Measurements from ENCODE around the gene CAPN12.

Gene CAPN12

GRCh38 chr19:38734426-38735256 lies 9.6 kb downstream of the CAPN12 start:
- no peak for DNase-seq (ENCODE audit: low read depth)
- no peak for TF ChIP-seq CTCF (conservative IDR thresholded peaks at IDR 0.05; ENCODE audit: low read depth, low read length)
- H3K4me3 ChIP-seq (ENCODE audit: low read length), result no peak overlapping the region

GRCh38 chr19:38734176-38734425 lies 10.2 kb downstream of the CAPN12 start:
- DNase-seq (ENCODE audit: low read depth), result no peak
- H3K4me3 ChIP-seq (ENCODE audit: low read length), result no peak overlapping the region
- no peak for TF ChIP-seq CTCF (conservative IDR thresholded peaks at IDR 0.05; ENCODE audit: low read depth, low read length)

GRCh38 chr19:38733493-38734175 lies 10.6 kb downstream of the CAPN12 start:
- no peak for TF ChIP-seq CTCF (conservative IDR thresholded peaks at IDR 0.05; ENCODE audit: low read depth, low read length)
- H3K4me3 ChIP-seq (ENCODE audit: low read length), result no peak overlapping the region
- DNase-seq (ENCODE audit: low read depth), result no peak

- DNase-seq (ENCODE audit: low read depth), result no peak
- TF ChIP-seq CTCF (conservative IDR thresholded peaks at IDR 0.05; ENCODE audit: low read depth, low read length), result no peak
- H3K4me3 ChIP-seq (ENCODE audit: low read length), result no peak overlapping the region
Measured at GRCh38 chr19:38733241-38733492, 11.1 kb downstream of the CAPN12 start.

GRCh38 chr19:38731654-38732301 lies 12.5 kb downstream of the CAPN12 start:
- DNase-seq (ENCODE audit: low read depth), result no peak
- TF ChIP-seq CTCF (conservative IDR thresholded peaks at IDR 0.05; ENCODE audit: low read depth, low read length), result no peak
- no peak overlapping the region for H3K4me3 ChIP-seq (ENCODE audit: low read length)

- DNase-seq (ENCODE audit: low read depth), result no peak
- no peak for TF ChIP-seq CTCF (conservative IDR thresholded peaks at IDR 0.05; ENCODE audit: low read depth, low read length)
- no peak overlapping the region for H3K4me3 ChIP-seq (ENCODE audit: low read length)
Measured at GRCh38 chr19:38730731-38731589, 13.3 kb downstream of the CAPN12 start.
